GM12878 (cell line): Measurements from ENCODE around the gene WWC2. TPM values are rescaled to one million over a fixed set of nuclear protein-coding genes. Genes with fewer than 3 reads are reported as not detected.
"Not testable (repeated sequence)": the region's sequence is repeated elsewhere in the genome, so short reads cannot be mapped to it uniquely, and the experiment has no call there.

ENCODE experiments used
- ATAC-seq: fragments of 200-7000 bp; cut with Tn5 transposase; 3 replicates; pipeline ENCODE4 v1.9.1; 2020; ENCODE audit warnings: mild to moderate bottlenecking, moderate library complexity
- BruUV-seq: library from RNA; stranded (reverse); fragments of 400-500 nt; replicated peaks from 2 replicates; lab custom pipeline; 2021; lab: Mats Ljungman, UMichigan
- CTCF ChIA-PET: fragments of 300-600 bp; sonication (Branson Sonifier 250); formaldehyde crosslinking; extraction: SDS; loops from one replicate; lab custom pipeline; 2021; ENCODE audit warnings: inconsistent platforms; lab: Yijun Ruan, JAX
- POLR2A ChIA-PET: fragments of 350-600 bp; formaldehyde crosslinking; extraction: SDS; loops from one replicate; lab custom pipeline; 2021; ENCODE audit warnings: inconsistent platforms; lab: Charles Lee
- RAD21 ChIA-PET: fragments of 300-600 bp; sonication (Branson Sonifier 250); formaldehyde crosslinking; loops from one replicate; lab custom pipeline; 2023; ENCODE audit warnings: antibody characterized with exemption; ENCODE audit not compliant: unreplicated experiment; lab: Charles Lee
- SMC1A ChIA-PET: fragments of 300-600 bp; sonication (Branson Sonifier 250); formaldehyde crosslinking; loops from one replicate; lab custom pipeline; 2023; ENCODE audit not compliant: unreplicated experiment, uncharacterized antibody; lab: Charles Lee
- DNase-seq: peaks from one replicate; pipeline ENCODE4 v3.0.0-alpha.2; 2011; ENCODE audit warnings: low read depth, low spot score
- FAIRE-seq: peaks from 3 replicates; lab custom pipeline; 2011; peaks lifted over from hg19 to GRCh38; lab: Jason Lieb, UNC
- H2AFZ ChIP-seq: 2 replicates; pipeline ENCODE4 v1.6.0; 2011; ENCODE audit warnings: low read depth, low read length, control low read depth; ENCODE audit not compliant: control insufficient read depth
- H3K27ac ChIP-seq: 2 replicates; pipeline ENCODE4 v1.5.1; 2011; ENCODE audit warnings: control low read depth; ENCODE audit not compliant: control insufficient read depth, insufficient read depth
- H3K27me3 ChIP-seq, 2 experiments: replicated peaks in 1 of 2; 2 replicates each; pipeline versions ENCODE4 v1.6.0 to v1.6.1; 2011; ENCODE audit warnings: low read length in 1 of 2; ENCODE audit not compliant: control insufficient read depth in 2 of 2, insufficient read depth in 2 of 2
- H3K36me3 ChIP-seq, 2 experiments: 2 replicates each; pipeline ENCODE4 v1.5.1; 2011; ENCODE audit warnings: low read length in 1 of 2; ENCODE audit not compliant: control insufficient read depth in 2 of 2, insufficient read depth in 2 of 2
- H3K4me1 ChIP-seq: 2 replicates; pipeline ENCODE4 v1.6.1; 2011; ENCODE audit warnings: mild to moderate bottlenecking, low read length, moderate library complexity, mixed read lengths; ENCODE audit not compliant: control insufficient read depth, insufficient read depth
- H3K4me2 ChIP-seq: 2 replicates; pipeline ENCODE4 v1.6.0; 2011; ENCODE audit warnings: control low read depth; ENCODE audit not compliant: control insufficient read depth, insufficient read depth
- H3K4me3 ChIP-seq: fragments of 200-600 bp; sonication (generic); 2 replicates; pipeline ENCODE4 v1.5.1; 2016
- H3K79me2 ChIP-seq: 2 replicates; pipeline ENCODE4 v1.6.0; 2011; ENCODE audit warnings: low read length; ENCODE audit not compliant: control insufficient read depth, insufficient read depth
- H3K9ac ChIP-seq: 2 replicates; pipeline ENCODE4 v1.8.0; 2011; ENCODE audit warnings: low read length, control low read depth, mixed read lengths; ENCODE audit not compliant: control insufficient read depth, insufficient read depth
- H3K9me3 ChIP-seq: replicated peaks from 3 replicates; pipeline ENCODE4 v1.5.1; 2011; ENCODE audit warnings: mild to moderate bottlenecking, low read length; ENCODE audit not compliant: control insufficient read depth, insufficient read depth
- H4K20me1 ChIP-seq: 2 replicates; pipeline ENCODE4 v1.6.0; 2011; ENCODE audit not compliant: control insufficient read depth, insufficient read depth
- ATF7 ChIP-seq: fragments of 450-650 bp; IDR thresholded peaks from 2 replicates; pipeline ENCODE4 v1.6.1; 2016; ENCODE audit warnings: low read depth, mild to moderate bottlenecking
- CHD1 ChIP-seq: IDR thresholded peaks from 2 replicates; pipeline ENCODE4 v1.6.1; 2012; ENCODE audit warnings: low read depth, low read length, improper control_type of control experiment
- CHD2 ChIP-seq: IDR thresholded peaks from 2 replicates; pipeline ENCODE4 v1.6.1; 2011; ENCODE audit warnings: low read depth, low read length, improper control_type of control experiment, borderline replicate concordance
- HSF1 ChIP-seq: fragments of 150-350 bp; IDR thresholded peaks from 2 replicates; pipeline ENCODE4 v1.6.1; 2014; ENCODE audit warnings: mild to moderate bottlenecking, low read depth, low read length
- RELB ChIP-seq: fragments of 450-650 bp; IDR thresholded peaks from 2 replicates; pipeline ENCODE4 v1.6.1; 2017; ENCODE audit warnings: low read depth, mild to moderate bottlenecking, moderate library complexity
- SREBF1 ChIP-seq: IDR thresholded peaks from 2 replicates; pipeline ENCODE4 v1.6.1; 2012; ENCODE audit warnings: mild to moderate bottlenecking, low read length
- SRF ChIP-seq, 2 experiments: IDR thresholded peaks; 2 replicates each; pipeline ENCODE4 v1.6.1; 2011; ENCODE audit warnings: low read depth in 2 of 2, low read length in 2 of 2, mild to moderate bottlenecking in 1 of 2, moderate library complexity in 1 of 2
- WGBS: methylation state at CpG from one replicate; pipeline ENCODE4 v1.1.6; 2016; ENCODE audit warnings: low lambda C conversion rate; ENCODE audit not compliant: insufficient replicate concordance, insufficient coverage; ENCODE audit errors: missing lambda C conversion rate; 5-methylcytosine and 5-hydroxymethylcytosine counted together
- in situ Hi-C: fragments of 300-500 bp; cut with MboI; formaldehyde crosslinking; loops from 9 replicates; pipeline ENCODE4 v1.14.3; 2018; ENCODE audit warnings: mixed read lengths
- intact Hi-C: fragments of 100-400 bp; cut with micrococcal nuclease; formaldehyde crosslinking; loops from one replicate; pipeline ENCODE4 v1.14.2; 2022; ENCODE audit not compliant: unreplicated experiment
- polyA plus RNA-seq, 11 experiments: library from polyadenylated mRNA; depleted of rRNA in 4 of 11; unstranded in 6 of 11; stranded (reverse) in 5 of 11; fragments of >200 nt; fragmentation: Nextera tagmentation in 4 of 11; fragmentation: Illumina TruSeq in 1 of 11; extraction: Ambion mirVana in 4 of 11; extraction: Trizol in 1 of 11; gene quantifications; 1 replicate in 1 of 11; 2 replicates in 10 of 11; pipeline versions ENCODE4 v1.2.1 to v1.2.3, GENCODE V29; 2011 to 2016; ENCODE audit warnings: inconsistent platforms in 2 of 11, missing spikeins in 2 of 11, low read depth in 1 of 11
- total RNA-seq, 4 experiments: library from RNA; depleted of rRNA in 3 of 4; stranded (reverse); fragments of >200 nt in 3 of 4; fragmentation: Illumina TruSeq in 1 of 4; extraction: Trizol in 1 of 4; gene quantifications; 2 replicates each; pipeline versions ENCODE4 v1.2.1 to v1.2.3, GENCODE V29; 2013 to 2021

Gene WWC2
- total and polyA plus RNA-seq, 10 of the 15 experiments (the other 5 are each of a cell fraction or from before 2014, with no cell fraction given), result 0.02 to 0.72 (median 0.06) TPM; not detected in 3

- intact Hi-C loops, SMC1A ChIA-PET: not testable (repeated sequence)
These were observed 22.6 kb downstream of the WWC2 start for GRCh38 chr4:183121660-183122059.

GRCh38 chr4:183124228-183124627 lies 25.2 kb downstream of the WWC2 start:
- CTCF ChIA-PET, result interaction anchor here (0.6 to 1.0 kb wide), 2 partner anchors 23 to 184 kb away, joined by 3 read pairs; no protein-coding TSS in a partner anchor
- 23% methylated on average over 2 of the region's 3 CpGs for WGBS
- FAIRE-seq (no peak), DNase-seq (no peak), ATAC-seq (no peak)
- RAD21 ChIA-PET, result no interaction called here
- Histone ChIP-seq H3K4me1 (no peaks in the 10 kb centered on the region), H2AFZ (no peak overlapping the region), H3K9me3 (no peaks in the 10 kb centered on the region), H3K27ac (no peak overlapping the region), H3K9ac (no peak overlapping the region), H3K4me3 (no peak overlapping the region), H3K4me2 (no peak overlapping the region), H3K27me3 (no peaks in the 10 kb centered on the region; a peak in 1 of 4 replicates), H3K36me3 (no peaks in the 10 kb centered on the region), H4K20me1 (no peaks in the 10 kb centered on the region), H3K79me2 (no peaks in the 10 kb centered on the region)
- POLR2A ChIA-PET, result no interaction called here
- no TSS peak for BruUV-seq
- SMC1A ChIA-PET, result no interaction called here
- intact Hi-C loops (no loop called here), in situ Hi-C loops (no loop called here)
- TF ChIP-seq SRF (IDR thresholded peaks at IDR 0.05; ENCODE audit: low read depth in 2 of 2, low read length in 2 of 2) (no peak), SREBF1 (no peak), ATF7 (no peak), HSF1 (no peak), CHD1 (no peak), RELB (no peak), CHD2 (no peak)
- TF ChIP-seq, all 136 proteins: peak for 0

More at GRCh38 chr4:183121660-183122059, 22.6 kb downstream of the WWC2 start:
- H3K9me3 ChIP-seq, H4K20me1 ChIP-seq, H3K36me3 ChIP-seq, ATAC-seq, FAIRE-seq, POLR2A ChIA-PET, H3K4me3 ChIP-seq, H2AFZ ChIP-seq, H3K27me3 ChIP-seq, H3K79me2 ChIP-seq, H3K4me1 ChIP-seq, in situ Hi-C loops, CTCF ChIA-PET, H3K27ac ChIP-seq, H3K4me2 ChIP-seq, BruUV-seq, DNase-seq, RAD21 ChIA-PET, H3K9ac ChIP-seq: not testable (repeated sequence)
- 73% methylated on average over 5 of the region's 12 CpGs for WGBS
